ENCODE measurements around the gene LZTFL1.

DNA sequence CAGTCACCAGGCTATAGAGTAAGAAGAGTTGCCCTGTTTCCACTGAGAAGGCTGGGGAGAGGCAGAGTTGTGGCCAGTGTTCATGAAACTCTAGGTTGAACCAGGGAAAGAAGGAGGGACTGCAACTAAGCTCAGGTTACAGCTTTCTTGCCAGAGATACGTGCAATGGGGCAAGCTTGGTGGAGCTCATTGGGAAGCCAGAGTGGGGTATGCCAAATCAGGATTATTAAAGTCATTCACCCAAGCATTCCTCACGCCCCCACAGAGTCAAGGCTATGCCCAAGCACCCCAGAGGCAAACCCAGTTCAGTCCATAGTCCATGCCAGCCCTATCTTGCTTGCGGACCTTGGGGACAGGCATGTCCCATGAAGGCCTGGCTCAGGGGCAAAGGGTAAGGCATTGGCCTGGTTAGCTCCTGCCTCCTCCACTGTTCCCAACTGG is 63.1 kb downstream of the LZTFL1 start:
- no peak for TF ChIP-seq POLR2A (IDR thresholded peaks at IDR 0.05)
- TF ChIP-seq CTCF (IDR thresholded peaks at IDR 0.05) = no peak

All from esophagus squamous epithelium (tissue), 4 donors.